ENCODE measurements around the gene UGT1A1.

The UGT1A1 gene

GRCh38 chr2:233758849-233759248 is 1.2 kb upstream of the UGT1A1 start:
- no peak for DNase-seq

- DNase-seq, result no peak
These were observed 1.1 kb downstream of the UGT1A1 start for GRCh38 chr2:233761040-233761769.

- DNase-seq, result no peak
These were observed 4.2 kb downstream of the UGT1A1 start for GRCh38 chr2:233764264-233764663.

DNA sequence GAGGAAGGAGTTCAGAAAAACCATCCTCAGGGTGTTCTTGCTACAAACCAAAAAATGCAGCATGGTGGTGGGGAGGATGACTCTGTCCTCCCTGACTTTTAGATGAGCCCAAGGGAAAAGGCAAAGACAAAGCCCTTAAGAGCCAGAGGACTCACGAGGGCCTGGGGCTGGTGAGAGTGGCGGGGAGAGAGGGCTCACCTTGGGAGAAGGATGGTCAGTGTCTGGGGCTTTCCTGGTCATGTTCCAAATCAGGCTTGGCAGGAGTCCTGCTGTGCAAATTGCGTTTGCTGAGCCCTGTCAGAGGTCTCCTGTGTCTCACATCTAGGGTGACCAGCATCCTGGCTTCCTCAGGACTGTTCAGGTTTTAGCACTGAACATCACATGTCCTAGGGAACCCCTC is 4.7 kb downstream of the UGT1A1 start:
- no peak for DNase-seq

- no peak for DNase-seq
These were observed 6.3 kb downstream of the UGT1A1 start for GRCh38 chr2:233766416-233766815.

DNA sequence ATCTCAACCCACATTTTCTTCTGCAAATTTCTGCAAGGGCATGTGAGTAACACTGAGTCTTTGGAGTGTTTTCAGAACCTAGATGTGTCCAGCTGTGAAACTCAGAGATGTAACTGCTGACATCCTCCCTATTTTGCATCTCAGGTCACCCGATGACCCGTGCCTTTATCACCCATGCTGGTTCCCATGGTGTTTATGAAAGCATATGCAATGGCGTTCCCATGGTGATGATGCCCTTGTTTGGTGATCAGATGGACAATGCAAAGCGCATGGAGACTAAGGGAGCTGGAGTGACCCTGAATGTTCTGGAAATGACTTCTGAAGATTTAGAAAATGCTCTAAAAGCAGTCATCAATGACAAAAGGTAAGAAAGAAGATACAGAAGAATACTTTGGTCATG is 8.0 kb downstream of the UGT1A1 start:
- DNase-seq, result no peak

DNA sequence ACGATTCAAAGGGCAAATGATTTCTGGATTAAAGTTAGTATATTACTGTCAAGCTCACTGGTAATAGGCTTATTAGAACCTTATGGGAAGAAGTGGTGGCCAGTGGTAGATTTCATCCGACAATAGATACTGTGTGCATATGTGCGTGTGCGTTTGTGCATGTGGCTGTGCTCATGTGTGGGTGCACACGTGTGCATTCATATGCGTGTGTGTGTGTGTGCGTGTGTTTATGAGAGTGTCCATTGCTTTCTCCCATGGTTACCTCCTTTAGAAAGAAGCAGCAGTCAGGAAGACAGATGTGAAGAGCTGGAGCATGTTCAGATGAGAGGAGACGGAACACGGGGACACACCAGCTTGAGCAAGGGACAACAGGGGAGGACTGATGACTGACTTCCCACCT is 9.2 kb downstream of the UGT1A1 start:
- DNase-seq, result no peak

DNA sequence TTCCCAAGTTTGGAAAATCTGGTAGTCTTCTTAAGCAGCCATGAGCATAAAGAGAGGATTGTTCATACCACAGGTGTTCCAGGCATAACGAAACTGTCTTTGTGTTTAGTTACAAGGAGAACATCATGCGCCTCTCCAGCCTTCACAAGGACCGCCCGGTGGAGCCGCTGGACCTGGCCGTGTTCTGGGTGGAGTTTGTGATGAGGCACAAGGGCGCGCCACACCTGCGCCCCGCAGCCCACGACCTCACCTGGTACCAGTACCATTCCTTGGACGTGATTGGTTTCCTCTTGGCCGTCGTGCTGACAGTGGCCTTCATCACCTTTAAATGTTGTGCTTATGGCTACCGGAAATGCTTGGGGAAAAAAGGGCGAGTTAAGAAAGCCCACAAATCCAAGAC is 12.1 kb downstream of the UGT1A1 start:
- DNase-seq, result no peak

DNA sequence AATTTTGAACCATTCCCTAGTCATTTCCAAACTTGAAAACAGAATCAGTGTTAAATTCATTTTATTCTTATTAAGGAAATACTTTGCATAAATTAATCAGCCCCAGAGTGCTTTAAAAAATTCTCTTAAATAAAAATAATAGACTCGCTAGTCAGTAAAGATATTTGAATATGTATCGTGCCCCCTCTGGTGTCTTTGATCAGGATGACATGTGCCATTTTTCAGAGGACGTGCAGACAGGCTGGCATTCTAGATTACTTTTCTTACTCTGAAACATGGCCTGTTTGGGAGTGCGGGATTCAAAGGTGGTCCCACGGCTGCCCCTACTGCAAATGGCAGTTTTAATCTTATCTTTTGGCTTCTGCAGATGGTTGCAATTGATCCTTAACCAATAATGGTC is 12.5 kb downstream of the UGT1A1 start:
- no peak for DNase-seq

GRCh38 chr2:233773854-233774253 is 13.8 kb downstream of the UGT1A1 start:
- no peak for DNase-seq

DNA sequence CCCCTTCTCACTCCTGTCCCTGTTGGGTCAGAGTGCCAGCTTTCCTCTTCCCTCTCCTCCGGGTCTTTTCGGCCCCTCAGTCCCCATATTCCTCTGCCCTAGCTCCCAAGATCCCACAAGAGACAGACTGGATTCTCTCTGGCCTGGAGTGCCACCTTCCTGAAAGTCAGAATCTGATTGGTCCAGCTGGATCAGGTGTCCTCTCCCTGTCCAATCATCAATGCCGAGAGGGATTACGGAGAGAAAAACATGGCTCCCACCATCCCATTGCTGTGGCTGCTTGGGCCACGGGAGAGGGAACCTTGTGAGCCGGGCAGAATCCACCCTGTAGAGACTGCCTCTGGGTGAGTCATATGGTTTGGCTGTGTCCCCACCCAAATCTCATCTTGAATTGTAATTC is 15.3 kb downstream of the UGT1A1 start:
- no peak for DNase-seq

- DNase-seq, result no peak
These were observed 18.0 kb downstream of the UGT1A1 start, which contains the start of gene MROH2A for GRCh38 chr2:233778030-233778429. Gene MROH2A (plus strand): TSS chr2:233778330. CDS start chr2:233779359, 1,029 bp downstream.

DNA sequence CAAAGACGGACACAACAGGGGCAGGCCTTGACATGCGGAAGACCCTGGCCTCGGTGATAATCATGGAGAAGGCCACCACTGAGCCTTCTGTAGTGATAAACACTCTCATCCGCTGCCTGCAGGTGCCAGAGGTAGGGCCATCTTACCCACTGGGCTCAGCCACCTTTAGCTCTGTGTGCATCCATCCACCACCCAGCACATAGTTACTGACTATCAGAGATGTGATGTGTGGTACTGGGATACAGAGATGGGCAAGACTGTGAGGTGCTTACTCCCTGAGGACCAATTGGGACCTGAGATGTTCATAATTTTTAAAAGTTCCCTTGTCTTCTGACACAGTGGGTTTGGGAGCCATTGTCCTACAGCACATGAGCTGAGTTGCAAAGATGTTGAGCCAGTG is 19.7 kb downstream of the UGT1A1 start:
- no peak for DNase-seq

DNA sequence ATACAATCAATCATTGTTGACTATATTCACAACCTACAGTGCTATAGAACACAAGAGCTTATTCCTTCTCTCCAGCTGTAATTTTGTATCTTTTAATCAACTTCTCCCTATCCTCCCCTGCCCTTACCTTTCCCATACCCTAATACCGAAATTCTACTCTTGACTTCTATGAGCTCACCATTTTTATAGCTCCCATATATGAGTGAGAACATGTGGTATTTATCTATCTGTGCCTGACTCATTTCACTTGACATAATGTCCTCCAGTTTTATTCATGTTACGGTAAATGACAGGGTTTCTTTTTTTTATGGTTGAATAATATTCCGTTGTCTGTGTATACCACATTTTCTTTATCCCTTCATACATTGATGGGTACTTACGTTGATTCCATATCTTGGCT is 20.7 kb downstream of the UGT1A1 start:
- DNase-seq, result no peak

GRCh38 chr2:233789554-233789953 is 29.5 kb downstream of the UGT1A1 start:
- no peak for DNase-seq

GRCh38 chr2:233791151-233791882 is 31.2 kb downstream of the UGT1A1 start:
- DNase-seq, result no peak

DNA sequence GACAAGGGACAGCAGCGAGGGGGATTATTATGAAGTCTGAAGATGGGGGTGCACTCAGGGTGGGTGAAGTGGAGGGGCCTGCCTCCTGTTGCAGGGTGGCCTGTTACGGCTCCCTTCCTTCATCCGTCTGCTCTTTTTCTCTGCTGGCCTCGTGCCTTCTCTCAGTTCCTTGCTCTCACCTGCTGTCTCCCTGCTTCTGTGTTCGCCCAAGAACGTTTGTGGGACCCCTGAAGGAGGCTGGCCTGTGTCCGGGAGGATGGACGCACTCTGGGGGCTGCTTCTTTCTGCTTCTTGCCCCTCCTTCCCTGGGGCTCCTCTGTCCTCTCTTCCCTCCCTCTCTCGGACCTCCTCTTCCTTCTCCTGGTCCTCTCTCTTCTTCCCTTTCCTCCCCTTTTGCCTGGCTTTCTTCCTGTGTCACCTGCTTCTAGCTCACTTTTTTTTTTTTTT is 31.8 kb downstream of the UGT1A1 start:
- DNase-seq, result no peak

GRCh38 chr2:233792720-233793119 is 32.6 kb downstream of the UGT1A1 start:
- DNase-seq, result no peak

DNA sequence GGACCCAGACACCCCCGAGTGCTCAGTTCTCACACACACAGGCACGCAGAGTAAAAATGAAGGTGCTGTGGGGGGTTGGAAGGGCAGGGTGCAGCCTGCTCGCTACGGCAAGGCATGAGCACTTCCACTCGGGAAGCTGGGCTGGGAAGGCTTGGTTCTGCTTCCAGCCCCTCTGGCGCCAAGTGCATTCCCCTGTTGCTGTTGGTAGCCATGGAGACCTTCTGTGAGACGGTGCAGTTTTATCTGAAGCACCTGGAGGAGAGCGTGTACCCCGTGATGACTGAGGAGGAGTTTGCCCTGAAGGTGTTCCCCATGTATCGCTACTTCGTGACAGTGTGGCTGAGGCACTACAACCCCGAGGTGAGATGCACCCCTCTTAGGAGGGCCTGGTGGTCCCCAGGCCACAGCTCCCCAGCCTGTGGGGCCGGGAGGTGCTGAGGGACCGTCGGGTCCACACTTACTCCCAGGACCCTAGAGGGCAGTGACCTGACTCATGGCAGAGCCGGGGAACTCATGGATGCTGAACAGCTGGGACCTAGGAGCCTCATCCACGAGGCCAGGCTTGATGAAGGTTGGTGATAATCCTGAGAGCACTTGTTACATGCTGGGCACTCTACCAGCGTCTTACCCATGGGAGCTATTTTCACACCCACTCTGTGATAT is 33.5 kb downstream of the UGT1A1 start:
- no peak for DNase-seq

GRCh38 chr2:233794128-233794658 is 34.1 kb downstream of the UGT1A1 start:
- no peak for DNase-seq

- DNase-seq, result no peak
These were observed 35.7 kb downstream of the UGT1A1 start for GRCh38 chr2:233795735-233796171.

GRCh38 chr2:233796254-233796653 is 36.2 kb downstream of the UGT1A1 start:
- no peak for DNase-seq

GRCh38 chr2:233798335-233799086 is 38.4 kb downstream of the UGT1A1 start:
- no peak for DNase-seq

All from T-helper 9 cell (primary cell).